Heart right ventricle (tissue), 16 donors: ENCODE data around the gene ITPR2. TPM values are rescaled to one million over a fixed set of nuclear protein-coding genes. Genes with fewer than 3 reads are reported as not detected.
"Not testable (repeated sequence)": the region's sequence is repeated elsewhere in the genome, so short reads cannot be mapped to it uniquely, and the experiment has no call there.

Experiments used
- ATAC-seq, 8 donors: fragments of 200-7000 bp; cut with Tn5 transposase; one replicate each; pipeline ENCODE4 v1.9.1; 2020; ENCODE audit warnings: mild to moderate bottlenecking in 8 of 8, moderate library complexity in 8 of 8, moderate number of reproducible peaks in 1 of 8
- DNase-seq, 2 donors: peaks; one replicate each; pipeline ENCODE4 v3.0.0-alpha.2; 2020
- H3K27ac ChIP-seq, 10 donors: fragments of 200-600 bp; sonication (generic) in 2 of 10; one replicate each; pipeline versions ENCODE4 v1.5.0 to v1.8.0; 2020 to 2022; ENCODE audit warnings: mild to moderate bottlenecking in 3 of 10
- H3K27me3 ChIP-seq, 7 donors: fragments of 200-600 bp; one replicate each; pipeline ENCODE4 v1.8.0; 2021 to 2022; ENCODE audit warnings: mild to moderate bottlenecking in 2 of 7
- H3K36me3 ChIP-seq, 9 donors: fragments of 200-600 bp; sonication (generic) in 1 of 9; one replicate each; pipeline versions ENCODE4 v1.5.0 to v1.8.0; 2020 to 2022; ENCODE audit warnings: mild to moderate bottlenecking in 2 of 9
- H3K4me1 ChIP-seq, 9 donors: fragments of 200-600 bp; sonication (generic) in 1 of 9; one replicate each; pipeline versions ENCODE4 v1.5.0 to v1.8.0; 2020 to 2022; ENCODE audit warnings: mild to moderate bottlenecking in 4 of 9
- H3K4me3 ChIP-seq, 10 donors: fragments of 200-600 bp; sonication (generic) in 2 of 10; one replicate each; pipeline versions ENCODE4 v1.5.0 to v1.8.0; 2020 to 2022; ENCODE audit warnings: mild to moderate bottlenecking in 7 of 10, moderate library complexity in 2 of 10
- H3K9me3 ChIP-seq, 11 donors: fragments of 200-600 bp in 10 of 11; sonication (generic) in 2 of 11; one replicate each; pipeline versions ENCODE4 v1.5.0 to v1.8.0; 2013 to 2022; ENCODE audit warnings: mild to moderate bottlenecking in 2 of 11, control low read depth in 1 of 11, moderate library complexity in 1 of 11
- WGBS, 2 donors: extraction: QIAGEN DNeasy Blood & Tissue Kit; methylation state at CpG; one replicate each; pipeline ENCODE4 v1.1.7; 2013; ENCODE audit warnings: inconsistent platforms in 1 of 2; 5-methylcytosine and 5-hydroxymethylcytosine counted together
- intact Hi-C, 10 donors: fragments of 100-400 bp; cut with DNase I; formaldehyde crosslinking; loops; one replicate each; pipeline versions ENCODE4 v1.11.1 to v1.14.2; 2022
- polyA plus RNA-seq, 2 donors: library from polyadenylated mRNA; stranded (reverse); fragments of 200-250 nt; gene quantifications; one replicate each; pipeline ENCODE4 v1.2.3, GENCODE V29; 2013
- total RNA-seq, 10 donors: library from RNA; stranded (reverse); fragmentation: NEBNext Ultra II Directional in 3 of 10; extraction: Animal tissue kit (Norgen Biotek cat#: 25700) in 3 of 10; gene quantifications; one replicate each; pipeline versions ENCODE4 v1.2.1 to v1.2.4, GENCODE V29; 2021 to 2023
- TF ChIP-seq, protein P1 (sequence below), 9 donors: fragments of 200-600 bp; sonication (generic) in 2 of 9; IDR thresholded peaks; one replicate each; pipeline versions ENCODE4 v1.5.0 to v1.8.0; 2021 to 2022; ENCODE audit warnings: antibody characterized with exemption in 9 of 9, mild to moderate bottlenecking in 5 of 9, moderate library complexity in 1 of 9
- donor health status: Arrhythmogenic right ventricular cardiomyopathy.
- donor health status: ischemic (EF 13 %, LVEDD 7.1; RV severe dilation, severe dysfunction).
- donor health status: healthy with polysubstance abuse.
- donor health status: DM: no; HTN: yes; CAD: no.
- donor health status: DM: no; HTN: no; CAD: no.
- donor health status: ischemic (EF 25% LVEDD 6.9; RV normal size, moderate dysfunction).
- donor health status: ischemic (EF 25% LVEDD 5.7; RV mildly dilated, moderate dysfunction).
- donor health status: healthy.
- donor health status: DM: yes; HTN: yes; CAD: no.
- donor health status: Ischemic cardiomyopathy.
- donor health status: ischemic (EF 35%, LVEDD 5.7; RV mildly dilated, moderate dysfunction).
- donor health status: nonischemic (EF 11% LVEDD 7.7; RV severe dilation, severe dysfunction).
- donor health status: DM: yes; HTN: yes; CAD: no.
- donor health status: PGD.
- donor health status: ischemic (EF 29% LVEDD 5.4; RV normal size, mild dysfunction).
- donor health status: nonischemic (EF 23%, LVEDD 6.1; RV moderate dilation, normal function).

The ITPR2 gene
- total and polyA plus RNA-seq, 12 donors: 2.0 to 18.9 (median 14.3) TPM

DNA sequence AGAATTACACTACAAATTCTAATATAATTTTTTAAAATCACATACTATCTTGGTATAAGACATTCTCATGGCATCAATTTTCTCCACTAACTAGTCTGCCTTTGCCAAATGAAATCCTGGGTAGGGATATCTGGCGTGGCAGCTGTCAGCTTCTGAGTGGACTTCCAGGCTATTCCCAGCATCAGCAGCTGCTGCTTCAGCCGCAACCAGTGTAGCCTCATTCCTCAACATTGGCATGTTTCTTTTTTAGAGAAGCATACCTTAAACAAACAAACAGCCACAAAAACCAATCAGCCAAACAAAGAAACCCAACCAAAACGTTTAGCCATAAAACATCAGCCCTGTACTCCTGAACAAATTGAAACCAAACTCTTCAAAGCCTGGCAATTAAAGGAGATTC is 401.8 kb downstream of the ITPR2 start:
- Histone ChIP-seq H3K4me3 (no peak overlapping the region), H3K27ac (no peak overlapping the region), H3K9me3 (no peaks in the 10 kb centered on the region), H3K36me3 (peaks cover 0 to 15% (median 0%) of the 10 kb centered on the region in 9 donors), H3K27me3 (no peaks in the 10 kb centered on the region), H3K4me1 (peaks cover 0 to 6% (median 0%) of the 10 kb centered on the region in 9 donors)
- 47 to 48% methylated on average over 3 of the region's 3 CpGs for WGBS, 2 donors
- intact Hi-C loops: loop anchor here in 8 of 10 donors (5.0 to 10.0 kb wide), 5 partner anchors 184 to 306 kb away; partner anchors contain the start of gene BHLHE41 (in 1 of the 8)
- DNase-seq (no peak), ATAC-seq (no peak)
- TF ChIP-seq, protein P1, sequence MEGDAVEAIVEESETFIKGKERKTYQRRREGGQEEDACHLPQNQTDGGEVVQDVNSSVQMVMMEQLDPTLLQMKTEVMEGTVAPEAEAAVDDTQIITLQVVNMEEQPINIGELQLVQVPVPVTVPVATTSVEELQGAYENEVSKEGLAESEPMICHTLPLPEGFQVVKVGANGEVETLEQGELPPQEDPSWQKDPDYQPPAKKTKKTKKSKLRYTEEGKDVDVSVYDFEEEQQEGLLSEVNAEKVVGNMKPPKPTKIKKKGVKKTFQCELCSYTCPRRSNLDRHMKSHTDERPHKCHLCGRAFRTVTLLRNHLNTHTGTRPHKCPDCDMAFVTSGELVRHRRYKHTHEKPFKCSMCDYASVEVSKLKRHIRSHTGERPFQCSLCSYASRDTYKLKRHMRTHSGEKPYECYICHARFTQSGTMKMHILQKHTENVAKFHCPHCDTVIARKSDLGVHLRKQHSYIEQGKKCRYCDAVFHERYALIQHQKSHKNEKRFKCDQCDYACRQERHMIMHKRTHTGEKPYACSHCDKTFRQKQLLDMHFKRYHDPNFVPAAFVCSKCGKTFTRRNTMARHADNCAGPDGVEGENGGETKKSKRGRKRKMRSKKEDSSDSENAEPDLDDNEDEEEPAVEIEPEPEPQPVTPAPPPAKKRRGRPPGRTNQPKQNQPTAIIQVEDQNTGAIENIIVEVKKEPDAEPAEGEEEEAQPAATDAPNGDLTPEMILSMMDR (IDR thresholded peaks at IDR 0.05): no peak

DNA sequence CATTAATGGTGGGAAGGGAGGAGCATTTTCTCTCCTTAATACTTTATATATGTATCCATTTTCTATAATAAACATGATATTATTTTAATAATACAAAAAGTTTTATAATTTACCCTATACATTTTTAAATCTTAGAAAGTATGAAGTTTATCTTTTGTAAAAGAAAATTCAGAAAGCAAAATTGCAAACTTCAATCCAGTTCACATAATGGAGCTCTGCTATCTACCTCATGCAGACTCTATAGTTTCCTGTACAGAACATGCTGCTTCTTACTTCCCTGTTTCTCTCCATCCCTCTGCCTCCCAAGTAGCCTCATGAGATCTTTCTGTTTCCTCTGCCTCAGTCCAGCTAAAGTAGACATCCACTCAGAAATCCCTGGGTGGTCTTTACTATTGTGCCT is 402.4 kb downstream of the ITPR2 start:
- H3K27me3 ChIP-seq, H3K4me3 ChIP-seq, ATAC-seq, H3K9me3 ChIP-seq, DNase-seq, H3K27ac ChIP-seq: not testable (repeated sequence)
- peaks cover 0 to 12% (median 2%) of the 10 kb centered on the region in 9 donors for H3K4me1 ChIP-seq
- intact Hi-C loops: loop anchor here in 8 of 10 donors (5.0 to 10.0 kb wide), 5 partner anchors 184 to 306 kb away; partner anchors contain the start of gene BHLHE41 (in 1 of the 8)
- H3K36me3 ChIP-seq: peaks cover 0 to 15% (median 0%) of the 10 kb centered on the region in 9 donors

DNA sequence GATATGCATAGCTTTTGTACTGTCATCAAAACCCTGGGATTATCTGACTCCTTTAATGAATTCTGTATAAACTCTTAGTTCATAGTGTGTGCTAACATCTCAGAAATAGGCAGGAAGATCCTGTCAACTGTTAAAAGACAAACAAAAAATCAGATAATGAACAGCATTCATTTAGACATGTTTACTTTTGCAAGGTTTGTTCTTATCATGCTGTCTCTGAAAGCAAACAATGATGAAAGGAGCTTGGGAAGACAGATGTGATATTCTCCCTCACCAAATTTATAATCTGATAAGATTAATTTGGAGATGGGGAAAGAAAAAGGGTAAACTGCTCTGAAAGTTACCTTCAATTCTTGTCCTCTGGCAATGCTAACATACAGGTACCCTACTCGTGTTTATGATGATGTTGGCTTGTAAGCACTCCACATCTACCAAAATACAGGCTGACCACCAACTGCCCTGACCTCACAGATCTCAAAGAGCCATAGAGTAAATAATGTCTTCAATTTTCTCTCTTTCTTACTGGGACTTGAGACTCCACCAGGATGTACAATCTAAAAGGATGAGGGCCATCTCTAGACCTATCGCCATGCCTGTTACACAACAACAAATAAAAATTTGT is 403.8 kb downstream of the ITPR2 start:
- no peak overlapping the region for H3K4me3 ChIP-seq
- TF ChIP-seq, protein P1 (IDR thresholded peaks at IDR 0.05): no peak
- no peaks in the 10 kb centered on the region for H3K27me3 ChIP-seq
- intact Hi-C loops: no loop called here
- WGBS, 2 donors: 92 to 96% methylated on average over 2 of the region's 2 CpGs
- no peak overlapping the region for H3K27ac ChIP-seq
- H3K9me3 ChIP-seq: no peaks in the 10 kb centered on the region
- DNase-seq: no peak
- ATAC-seq: no peak
- H3K4me1 ChIP-seq: peaks cover 0 to 13% (median 2%) of the 10 kb centered on the region in 9 donors
- H3K36me3 ChIP-seq: peaks cover 0 to 15% (median 0%) of the 10 kb centered on the region in 9 donors

DNA sequence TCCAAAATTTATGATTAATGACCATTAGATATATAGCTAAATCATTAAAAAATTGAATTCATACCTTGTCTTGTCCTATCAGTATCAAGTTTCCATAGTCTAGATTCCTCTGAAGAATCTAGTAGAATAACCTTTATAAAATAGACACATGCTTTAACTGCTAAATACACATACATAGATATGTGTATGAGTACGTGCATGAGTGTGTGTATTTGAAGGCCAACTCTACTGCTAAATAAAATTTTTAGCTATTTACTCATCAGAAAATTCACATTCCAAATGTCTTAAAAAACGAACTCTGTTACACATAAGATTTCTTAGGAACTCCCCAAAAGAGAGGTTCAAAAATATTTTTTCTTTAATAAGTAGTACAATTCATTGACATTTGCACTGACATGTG is 404.6 kb downstream of the ITPR2 start:
- Histone ChIP-seq H3K4me1 (peaks cover 0 to 13% (median 2%) of the 10 kb centered on the region in 9 donors), H3K9me3 (no peaks in the 10 kb centered on the region), H3K27ac (no peak overlapping the region), H3K36me3 (peaks cover 0 to 15% (median 0%) of the 10 kb centered on the region in 9 donors), H3K27me3 (no peaks in the 10 kb centered on the region), H3K4me3 (no peak overlapping the region)
- intact Hi-C loops: no loop called here
- TF ChIP-seq, protein P1 (IDR thresholded peaks at IDR 0.05): no peak
- ATAC-seq (no peak), DNase-seq (no peak)
- 96 to 98% methylated on average over 2 of the region's 2 CpGs for WGBS, 2 donors

DNA sequence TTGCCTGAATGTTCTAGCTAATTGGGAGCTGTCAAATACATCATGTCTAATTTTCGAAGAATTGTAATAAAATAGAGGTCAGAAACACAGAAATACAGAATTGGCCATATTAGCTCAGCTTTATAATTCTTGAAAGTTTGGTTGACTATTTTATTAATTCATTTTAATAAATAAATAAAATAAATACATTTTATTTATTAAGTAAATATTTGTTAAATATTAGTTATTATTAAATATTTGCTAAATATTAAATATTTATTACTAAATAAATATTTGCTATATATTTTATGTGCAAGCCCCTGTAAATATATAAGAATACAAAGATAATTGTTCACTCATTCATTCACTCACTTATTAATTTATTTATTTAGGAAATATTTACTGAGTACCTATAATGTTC is 406.3 kb downstream of the ITPR2 start:
- peaks cover 0 to 13% (median 2%) of the 10 kb centered on the region in 9 donors for H3K4me1 ChIP-seq
- intact Hi-C loops: no loop called here
- no peaks in the 10 kb centered on the region for H3K9me3 ChIP-seq
- DNase-seq: no peak
- peaks cover 0 to 15% (median 0%) of the 10 kb centered on the region in 9 donors for H3K36me3 ChIP-seq
- ATAC-seq: no peak
- H3K27ac ChIP-seq: no peak overlapping the region
- H3K27me3 ChIP-seq: no peaks in the 10 kb centered on the region
- TF ChIP-seq, protein P1 (IDR thresholded peaks at IDR 0.05): no peak
- H3K4me3 ChIP-seq: no peak overlapping the region
- WGBS, 2 donors: 96% methylated on average over 1 of the region's 1 CpG
